Stomach smooth muscle (tissue), 2 donors: ENCODE data around the gene LMTK2.
A peak's percentile ranks its signal among the peaks of the same experiment; 100 is the strongest.

Source experiments
- H3K27ac ChIP-seq: one replicate; pipeline ENCODE4 v1.7.0; 2013; ENCODE audit warnings: mild to moderate bottlenecking, low read length, inconsistent platforms
- H3K27me3 ChIP-seq, 2 donors: one replicate each; pipeline ENCODE4 v1.7.0; 2013; ENCODE audit warnings: low read length in 2 of 2; ENCODE audit not compliant: insufficient read depth in 2 of 2, control insufficient read depth in 1 of 2
- H3K36me3 ChIP-seq, 2 donors: one replicate each; pipeline ENCODE4 v1.7.0; 2013; ENCODE audit warnings: low read length in 2 of 2; ENCODE audit not compliant: control insufficient read depth in 2 of 2, insufficient read depth in 2 of 2
- H3K4me1 ChIP-seq: one replicate; pipeline ENCODE4 v1.7.0; 2013; ENCODE audit warnings: low read length; ENCODE audit not compliant: control insufficient read depth, insufficient read depth
- H3K4me3 ChIP-seq, 2 donors: one replicate each; pipeline ENCODE4 v1.7.0; 2013; ENCODE audit warnings: low read length in 2 of 2
- H3K9ac ChIP-seq, 2 donors: one replicate each; pipeline ENCODE4 v1.7.0; 2013; ENCODE audit warnings: low read length in 2 of 2, mild to moderate bottlenecking in 1 of 2
- H3K9me3 ChIP-seq, 2 donors: one replicate each; pipeline ENCODE4 v1.7.0; 2013; ENCODE audit warnings: low read length in 2 of 2; ENCODE audit not compliant: control insufficient read depth in 2 of 2
- donor health status: healthy.
- donor health status: Pancreatic carcinoma.

The LMTK2 gene

DNA sequence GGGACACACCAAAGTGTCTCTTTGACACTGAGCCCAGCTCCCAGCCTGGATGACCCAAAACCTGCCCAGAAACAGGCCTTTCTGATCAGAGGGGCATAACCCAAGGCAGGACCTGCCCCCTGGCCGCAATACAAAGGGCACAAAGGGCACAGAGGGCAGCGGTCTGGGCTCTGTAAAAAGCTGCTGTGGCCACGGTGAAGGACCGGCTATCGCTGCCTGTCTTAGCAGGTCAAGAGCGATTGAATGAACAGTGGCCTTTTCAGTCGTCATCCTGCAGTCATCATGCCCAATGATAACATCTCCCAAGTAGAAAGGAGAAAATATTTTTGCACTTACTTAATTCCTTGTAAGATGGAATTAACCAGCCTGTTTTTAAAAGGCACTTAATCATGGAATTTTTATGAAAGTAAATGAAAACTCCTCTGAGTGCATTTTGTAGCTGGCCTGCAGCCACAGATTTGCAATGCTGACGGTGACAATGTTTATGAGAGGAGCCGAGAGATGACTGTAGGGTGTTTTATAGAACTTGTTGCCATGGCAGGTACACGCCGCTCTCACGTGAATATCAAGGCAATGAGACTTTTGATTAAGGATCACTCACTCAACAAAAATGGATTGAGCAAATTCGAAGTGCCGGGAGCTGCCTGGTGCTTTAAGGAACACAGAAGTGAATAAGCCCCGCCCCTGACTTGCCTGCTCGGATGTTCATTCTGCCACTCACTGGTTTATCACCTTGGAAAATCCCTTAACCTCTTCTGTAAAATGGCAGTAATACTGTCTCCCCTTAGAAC lies 57.2 kb downstream of the LMTK2 start:
- H3K4me3 ChIP-seq = peak overlapping the region; percentile 49 to 54
- peak overlapping the region in 1 of 2 donors; percentile 29 for H3K9ac ChIP-seq
- H3K27ac ChIP-seq = no peak overlapping the region
- H3K4me1 ChIP-seq = peaks cover 7% of the 10 kb centered on the region
- no peaks in the 10 kb centered on the region for H3K27me3 ChIP-seq
- peaks cover 5 to 7% of the 10 kb centered on the region in 2 donors for H3K36me3 ChIP-seq
- no peaks in the 10 kb centered on the region for H3K9me3 ChIP-seq

DNA sequence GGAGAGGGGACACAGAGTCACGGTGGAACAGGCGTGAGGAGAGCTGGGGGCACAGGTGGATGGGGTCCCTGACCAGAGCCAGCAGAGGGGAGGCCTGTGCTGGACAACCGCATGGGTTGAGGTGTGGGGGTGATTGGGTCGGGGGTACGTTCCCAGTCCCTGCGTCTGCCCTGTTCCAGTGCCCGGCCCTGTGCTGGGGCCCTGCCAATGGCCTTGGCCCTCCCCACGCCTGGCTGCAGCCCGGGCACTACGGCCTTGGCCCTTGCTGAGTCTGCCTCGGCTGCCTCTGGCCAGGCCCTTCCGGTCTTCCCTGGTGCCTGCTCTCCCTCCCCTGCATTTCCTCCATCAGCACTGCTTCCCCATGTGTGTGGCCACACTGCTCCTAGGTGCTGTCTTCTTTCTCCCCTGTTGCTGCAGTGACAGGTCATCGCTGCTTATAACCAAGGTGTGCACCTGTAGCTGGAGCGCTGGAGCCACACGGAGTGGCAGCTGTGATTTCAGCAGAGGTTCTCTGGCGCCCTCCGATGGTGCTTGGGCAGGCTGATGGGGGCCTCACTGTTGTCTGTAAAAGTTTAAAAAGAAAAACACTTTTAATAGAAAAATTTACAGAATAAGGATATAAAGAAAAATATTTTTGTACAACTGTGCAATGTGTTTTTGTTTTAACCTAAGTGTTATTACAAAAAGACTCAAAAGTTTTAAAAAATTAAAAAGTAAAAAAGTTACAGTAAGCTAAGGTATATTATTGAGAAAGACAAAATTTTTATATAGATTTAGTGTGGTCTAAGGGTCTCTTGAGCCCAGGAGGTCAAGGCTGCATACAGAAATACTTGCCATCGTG lies 59.4 kb downstream of the LMTK2 start:
- H3K27ac ChIP-seq = no peak overlapping the region

DNA sequence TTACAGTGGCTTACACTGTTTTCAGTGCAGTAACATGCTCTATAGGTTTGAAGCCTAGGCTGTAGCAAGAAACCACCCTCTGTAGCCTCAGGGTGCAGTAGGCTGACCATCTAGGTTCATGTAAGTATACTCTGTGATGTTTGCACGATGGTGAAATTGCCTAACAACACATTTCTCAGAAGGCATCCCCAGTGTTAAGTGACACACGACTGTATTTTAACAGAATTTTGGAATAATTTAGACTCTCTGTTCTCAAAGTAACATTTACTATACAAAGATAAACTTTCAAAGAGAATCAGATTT lies 60.0 kb downstream of the LMTK2 start:
- Histone ChIP-seq H3K9me3 (no peaks in the 10 kb centered on the region), H3K9ac (no peak overlapping the region), H3K4me3 (no peak overlapping the region), H3K27me3 (no peaks in the 10 kb centered on the region), H3K36me3 (peaks cover 0 to 5% of the 10 kb centered on the region in 2 donors), H3K27ac (no peak overlapping the region), H3K4me1 (peaks cover 7% of the 10 kb centered on the region)

More for the DNA sequence above, 59.4 kb downstream of the LMTK2 start:
- H3K36me3 ChIP-seq = peaks cover 0 to 5% of the 10 kb centered on the region in 2 donors
- no peak overlapping the region for H3K9ac ChIP-seq
- H3K4me3 ChIP-seq = no peak overlapping the region
- peaks cover 7% of the 10 kb centered on the region for H3K4me1 ChIP-seq
- H3K27me3 ChIP-seq = no peaks in the 10 kb centered on the region
- no peaks in the 10 kb centered on the region for H3K9me3 ChIP-seq

DNA sequence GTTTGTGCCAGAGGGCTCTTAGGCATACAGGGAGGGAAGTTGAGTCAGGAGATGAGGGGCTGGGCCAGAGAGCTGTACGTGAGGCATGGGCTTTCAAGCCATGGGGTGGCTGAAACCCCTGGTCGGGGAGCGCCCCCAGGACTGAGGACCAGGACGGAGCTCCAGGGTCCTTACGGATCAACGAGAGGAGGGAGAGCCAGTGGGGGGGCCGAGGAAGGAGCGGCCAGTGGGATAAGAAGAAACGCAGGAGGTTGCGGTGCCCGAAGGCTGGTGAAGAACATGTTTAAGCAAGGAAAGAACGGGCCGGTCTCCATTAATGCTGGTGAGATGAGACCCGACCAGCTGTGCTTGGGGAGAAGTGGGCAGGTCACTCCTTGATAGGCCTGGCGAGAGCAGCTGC lies 61.0 kb downstream of the LMTK2 start:
- Histone ChIP-seq H3K4me3 (no peak overlapping the region), H3K36me3 (peaks cover 6 to 9% of the 10 kb centered on the region in 2 donors), H3K4me1 (peaks cover 7% of the 10 kb centered on the region), H3K9ac (no peak overlapping the region), H3K27me3 (no peaks in the 10 kb centered on the region), H3K27ac (no peak overlapping the region), H3K9me3 (no peaks in the 10 kb centered on the region)

DNA sequence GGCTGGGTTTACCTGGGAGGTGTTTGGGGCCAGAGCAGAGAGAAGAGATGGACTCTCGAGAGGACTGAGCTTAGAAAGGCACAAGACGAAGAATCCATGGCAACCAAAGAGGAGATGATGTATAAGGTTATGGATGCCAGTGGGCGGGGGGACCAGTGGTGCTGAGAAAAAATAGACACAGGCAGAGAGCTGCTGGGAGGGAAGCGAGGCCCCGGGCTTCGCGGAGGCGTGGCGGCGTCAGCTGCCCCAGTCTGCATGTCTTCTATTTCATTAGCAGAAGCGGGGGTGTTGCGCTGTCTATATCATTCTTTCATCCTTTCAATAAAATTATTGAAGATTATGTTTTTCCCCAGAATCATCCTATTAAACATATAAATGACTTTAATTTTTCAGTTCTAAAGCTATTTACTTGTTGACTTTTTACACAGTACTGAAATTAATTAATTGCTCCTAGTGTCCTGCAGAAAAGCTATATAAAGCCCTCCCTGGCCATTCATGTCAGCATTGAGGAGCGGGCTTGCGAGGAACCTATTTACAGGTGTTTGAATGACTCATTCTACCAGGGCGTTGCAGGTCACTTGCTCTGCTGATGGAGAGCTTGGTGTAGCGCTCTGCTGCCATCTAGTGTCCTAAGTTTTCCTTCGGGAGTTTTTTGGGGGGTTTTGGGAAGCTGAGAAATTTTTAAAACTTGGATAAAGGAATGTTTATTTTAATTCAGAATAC lies 61.7 kb downstream of the LMTK2 start:
- Histone ChIP-seq H3K4me1 (peaks cover 7% of the 10 kb centered on the region), H3K9me3 (no peaks in the 10 kb centered on the region), H3K27me3 (no peaks in the 10 kb centered on the region), H3K9ac (no peak overlapping the region), H3K27ac (no peak overlapping the region), H3K36me3 (peaks cover 6 to 9% of the 10 kb centered on the region in 2 donors), H3K4me3 (no peak overlapping the region)

DNA sequence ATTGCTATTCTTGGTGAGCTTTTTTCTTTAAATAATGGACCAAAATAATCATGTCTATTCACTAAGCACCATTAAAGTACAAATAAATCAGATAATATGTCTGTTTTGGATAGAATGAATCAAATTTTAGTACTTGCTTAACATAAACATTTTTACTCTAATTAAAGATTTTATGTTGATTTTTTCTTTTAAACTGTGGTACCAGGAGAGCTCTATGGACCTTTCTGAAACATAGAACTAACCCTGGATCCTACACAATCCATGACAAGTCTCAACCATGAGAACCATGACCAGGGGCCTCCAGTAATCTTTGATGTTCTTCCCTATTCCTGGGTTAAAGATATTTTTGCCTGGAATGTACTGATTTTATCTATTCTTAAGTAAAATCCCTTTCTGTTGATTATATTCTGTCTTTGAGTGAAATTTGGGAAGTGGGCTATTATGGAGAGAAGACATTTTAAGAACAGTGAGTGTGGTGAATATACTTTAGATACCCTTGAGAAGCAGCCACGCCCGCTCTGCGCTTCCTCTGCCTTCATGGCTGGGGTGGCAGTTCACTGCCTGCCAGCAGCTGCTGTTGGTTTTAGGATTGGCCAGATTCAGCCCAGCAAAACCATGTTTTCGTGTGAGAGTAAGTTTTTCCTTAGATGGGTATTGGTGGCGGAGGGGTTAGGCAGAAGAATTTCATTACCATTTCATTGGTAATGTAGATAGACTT lies 62.4 kb downstream of the LMTK2 start:
- Histone ChIP-seq H3K4me1 (no peaks in the 10 kb centered on the region), H3K9ac (no peak overlapping the region), H3K4me3 (no peak overlapping the region), H3K9me3 (no peaks in the 10 kb centered on the region), H3K27ac (no peak overlapping the region), H3K27me3 (no peaks in the 10 kb centered on the region), H3K36me3 (peaks cover 6 to 9% of the 10 kb centered on the region in 2 donors)

DNA sequence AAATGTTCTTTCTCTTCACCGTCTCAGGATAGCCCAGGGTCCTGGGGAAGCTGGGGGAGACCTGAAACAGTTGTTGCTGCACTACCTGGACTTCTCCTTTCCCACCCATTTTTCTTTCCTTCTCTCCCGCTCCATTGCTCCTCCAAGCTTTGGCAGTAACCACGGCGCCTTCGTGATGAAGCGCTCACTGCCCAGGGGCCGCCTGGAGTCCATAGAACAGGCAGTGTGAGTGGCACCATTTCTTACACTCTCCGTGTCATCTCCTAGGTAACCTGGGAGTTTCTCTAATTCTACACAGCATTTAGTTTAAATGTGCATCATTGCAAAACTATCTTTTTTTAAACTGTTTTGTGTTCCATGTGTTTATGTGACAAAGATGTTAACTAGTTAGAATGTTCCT lies 64.3 kb downstream of the LMTK2 start:
- Histone ChIP-seq H3K36me3 (peaks cover 12 to 20% of the 10 kb centered on the region in 2 donors), H3K4me1 (no peaks in the 10 kb centered on the region), H3K9ac (no peak overlapping the region), H3K27ac (no peak overlapping the region), H3K4me3 (no peak overlapping the region), H3K9me3 (no peaks in the 10 kb centered on the region), H3K27me3 (no peaks in the 10 kb centered on the region)

DNA sequence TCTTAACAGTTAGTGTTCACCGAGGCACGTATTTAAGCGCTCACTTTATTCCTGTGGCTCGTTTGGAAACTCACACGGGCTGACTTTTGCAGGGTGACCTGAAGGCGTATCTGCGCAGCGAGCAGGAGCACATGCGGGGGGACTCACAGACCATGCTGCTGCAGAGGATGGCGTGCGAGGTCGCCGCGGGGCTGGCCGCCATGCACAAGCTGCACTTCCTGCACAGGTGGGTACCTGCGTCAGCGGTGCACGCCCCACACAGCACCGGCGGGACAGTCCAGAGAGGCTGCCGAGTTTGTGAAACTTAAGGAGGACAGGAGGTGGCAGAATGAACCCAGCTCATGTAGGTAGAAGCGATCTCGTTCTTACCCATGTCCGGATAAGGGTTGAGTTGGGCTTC lies 64.8 kb downstream of the LMTK2 start:
- Histone ChIP-seq H3K27me3 (no peaks in the 10 kb centered on the region), H3K9ac (no peak overlapping the region), H3K4me3 (no peak overlapping the region), H3K36me3 (peaks cover 12 to 20% of the 10 kb centered on the region in 2 donors), H3K27ac (no peak overlapping the region), H3K4me1 (no peaks in the 10 kb centered on the region), H3K9me3 (no peaks in the 10 kb centered on the region)

DNA sequence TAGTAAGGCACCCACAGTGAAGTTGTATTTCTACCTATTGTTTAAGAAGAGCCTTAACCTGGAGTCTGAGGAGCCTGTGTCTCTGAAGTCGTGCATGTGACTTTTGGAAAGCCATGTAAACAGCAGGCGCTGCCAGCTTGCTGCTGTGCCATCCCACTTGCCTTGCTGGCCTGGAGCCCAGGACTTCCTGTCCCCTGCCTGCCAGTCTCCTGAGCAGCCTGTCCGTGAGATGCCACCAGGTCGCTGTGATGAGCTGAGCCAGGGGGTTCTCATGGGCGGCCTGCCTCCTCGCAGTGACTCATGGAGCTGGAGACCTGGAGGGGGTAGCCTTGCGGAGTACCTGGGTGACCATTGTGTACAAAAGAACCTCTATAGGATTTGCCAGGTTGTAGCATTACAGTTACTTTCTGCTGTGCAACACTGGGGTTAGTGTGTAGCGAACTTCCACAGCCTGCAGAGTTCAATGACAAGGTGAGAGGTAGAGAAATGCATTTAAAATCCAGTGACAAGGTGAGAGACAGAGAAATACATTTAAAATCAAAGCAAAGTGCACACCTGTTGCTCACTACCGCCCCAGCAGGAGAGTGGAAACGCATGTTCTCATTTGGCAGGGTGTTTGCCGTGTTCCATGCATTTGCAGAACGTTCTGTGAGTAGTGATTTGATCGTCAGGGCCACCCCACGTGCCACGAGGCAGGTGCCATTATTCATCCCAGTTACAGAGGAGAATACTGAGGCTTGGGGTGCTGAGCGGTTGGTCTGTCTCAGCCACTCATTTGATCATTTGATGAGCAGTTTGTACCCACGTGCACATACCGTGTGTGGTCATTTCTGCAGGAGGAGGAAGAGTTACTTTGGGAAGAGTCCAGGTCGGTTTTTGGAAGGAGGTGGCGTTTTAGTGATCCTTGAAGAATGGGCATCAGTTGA lies 67.9 kb downstream of the LMTK2 start:
- peaks cover 18 to 21% of the 10 kb centered on the region in 2 donors for H3K36me3 ChIP-seq

More for the DNA sequence above, 67.9 kb downstream of the LMTK2 start:
- H3K9me3 ChIP-seq = no peaks in the 10 kb centered on the region
- no peak overlapping the region for H3K27ac ChIP-seq
- H3K4me1 ChIP-seq = no peaks in the 10 kb centered on the region
- no peak overlapping the region for H3K4me3 ChIP-seq
- H3K9ac ChIP-seq = no peak overlapping the region
- H3K27me3 ChIP-seq = no peaks in the 10 kb centered on the region
